HK-2 (cell line): ENCODE results near the gene RARS1.

Experiments used
- DNase-seq: peaks from one replicate; pipeline ENCODE4 v3.0.0-alpha.2; 2018; ENCODE audit not compliant: unreplicated experiment

The RARS1 gene

GRCh38 chr5:168486136-168486879 is at the start of gene RARS1:
Gene RARS1, plus strand, starts transcription at chr5:168486471. Its CDS starts 28 bp downstream, at chr5:168486499.
- DNase-seq, result peak; percentile 90

GRCh38 chr5:168438349-168438748 is 47.9 kb upstream of the RARS1 start:
- no peak for DNase-seq

- no peak for DNase-seq
These were observed 42.7 kb upstream of the RARS1 start for GRCh38 chr5:168443533-168443932.

GRCh38 chr5:168443950-168444700 is 42.1 kb upstream of the RARS1 start:
- no peak for DNase-seq

GRCh38 chr5:168446983-168447619 is 39.2 kb upstream of the RARS1 start:
- DNase-seq, result no peak

GRCh38 chr5:168447808-168448207 is 38.5 kb upstream of the RARS1 start:
- no peak for DNase-seq

GRCh38 chr5:168449166-168449565 is 37.1 kb upstream of the RARS1 start:
- DNase-seq, result no peak

- DNase-seq, result no peak
These were observed 34.7 kb upstream of the RARS1 start for GRCh38 chr5:168451565-168451964.

- no peak for DNase-seq
These were observed 31.1 kb upstream of the RARS1 start for GRCh38 chr5:168455201-168455600.

GRCh38 chr5:168457542-168457941 is 28.7 kb upstream of the RARS1 start:
- no peak for DNase-seq

- no peak for DNase-seq
These were observed 25.7 kb upstream of the RARS1 start for GRCh38 chr5:168460606-168461005.

- no peak for DNase-seq
These were observed 23.2 kb upstream of the RARS1 start for GRCh38 chr5:168463081-168463480.

GRCh38 chr5:168464214-168464613 is 22.1 kb upstream of the RARS1 start:
- no peak for DNase-seq

GRCh38 chr5:168464641-168465040 is 21.6 kb upstream of the RARS1 start:
- DNase-seq, result no peak

- DNase-seq, result no peak
These were observed 18.4 kb upstream of the RARS1 start for GRCh38 chr5:168467755-168468330.

- DNase-seq, result no peak
These were observed 17.4 kb upstream of the RARS1 start for GRCh38 chr5:168468836-168469235.

- DNase-seq, result no peak
These were observed 16.5 kb upstream of the RARS1 start for GRCh38 chr5:168469816-168470215.

GRCh38 chr5:168471785-168472184 is 14.5 kb upstream of the RARS1 start:
- DNase-seq, result no peak

- peak; percentile 38 for DNase-seq
These were observed 13.9 kb upstream of the RARS1 start for GRCh38 chr5:168472329-168472728.

GRCh38 chr5:168474319-168474718 is 12.0 kb upstream of the RARS1 start:
- no peak for DNase-seq

- DNase-seq, result no peak
These were observed 9.2 kb upstream of the RARS1 start for GRCh38 chr5:168477060-168477459.

- no peak for DNase-seq
These were observed 7.1 kb upstream of the RARS1 start for GRCh38 chr5:168479166-168479565.
